ENCODE data around the gene PTPRE.
"Not testable (repeated sequence)": the region's sequence is repeated elsewhere in the genome, so short reads cannot be mapped to it uniquely, and the experiment has no call there.

The PTPRE gene

GRCh38 chr10:128074589-128074988 lies 167.7 kb downstream of the PTPRE start:
- no peak for DNase-seq (ENCODE audit: low spot score)

GRCh38 chr10:128077155-128077875 lies 170.4 kb downstream of the PTPRE start:
- no peak for DNase-seq (ENCODE audit: low spot score)

DNA sequence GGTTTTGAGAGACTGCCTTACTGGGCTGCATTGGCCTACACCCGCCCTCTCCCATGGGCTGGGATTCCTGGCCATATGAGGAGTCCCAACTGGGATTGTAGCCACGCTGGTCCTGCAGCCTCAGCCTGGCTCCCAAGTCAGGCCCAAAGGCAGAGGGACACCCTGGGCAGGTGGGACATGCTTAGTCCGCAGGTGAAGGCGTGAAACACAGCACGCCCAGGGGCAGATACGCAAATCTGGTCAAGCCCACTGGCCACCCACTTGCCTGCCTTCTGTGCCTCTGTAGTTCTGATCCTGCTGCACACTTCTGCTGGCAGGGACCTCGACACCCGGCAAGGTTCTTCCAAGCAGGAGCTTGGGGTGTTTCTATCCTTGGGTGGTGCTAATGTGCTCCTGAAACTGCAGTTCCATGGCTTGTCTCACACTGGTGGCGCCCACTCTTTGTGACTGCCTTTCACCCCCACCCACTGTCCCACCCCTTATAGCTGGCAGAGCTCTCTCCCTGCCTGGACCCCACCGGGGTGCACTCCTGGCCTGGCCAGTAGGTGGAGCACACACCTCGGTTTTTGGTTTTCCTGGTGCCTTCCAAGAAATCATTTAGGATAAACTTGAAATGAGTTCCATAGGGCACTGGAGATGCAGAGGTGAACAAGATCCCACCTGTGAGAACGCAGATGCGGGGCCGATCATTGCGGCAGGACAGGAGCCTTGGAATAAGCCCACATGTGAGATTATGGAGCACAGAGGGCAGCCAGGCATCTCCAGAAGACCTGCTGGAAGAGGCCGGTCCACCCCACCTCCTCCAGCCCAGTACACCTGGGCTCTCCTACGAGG lies 171.4 kb downstream of the PTPRE start:
- peak; percentile 19 for DNase-seq (ENCODE audit: low spot score)

DNA sequence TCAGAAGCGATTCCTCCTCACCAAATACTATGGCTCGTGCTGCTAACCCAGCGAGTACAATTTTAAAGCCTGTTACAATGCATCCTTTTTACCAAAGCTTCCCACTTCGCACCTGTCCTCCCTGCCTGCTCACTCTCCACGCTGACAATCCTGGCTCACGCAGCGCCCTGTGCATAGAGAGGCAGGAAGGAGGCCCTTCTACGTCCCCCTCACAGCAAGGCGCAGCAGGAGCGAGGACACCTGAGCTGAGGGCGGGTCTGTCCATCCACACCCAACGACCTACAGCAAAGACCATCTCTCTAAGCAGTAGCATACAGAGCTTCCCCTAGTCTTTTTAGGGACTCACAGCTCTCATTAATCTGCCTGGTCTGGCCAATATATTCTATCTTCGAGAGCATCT lies 173.3 kb downstream of the PTPRE start:
- DNase-seq (ENCODE audit: low spot score) = no peak

DNA sequence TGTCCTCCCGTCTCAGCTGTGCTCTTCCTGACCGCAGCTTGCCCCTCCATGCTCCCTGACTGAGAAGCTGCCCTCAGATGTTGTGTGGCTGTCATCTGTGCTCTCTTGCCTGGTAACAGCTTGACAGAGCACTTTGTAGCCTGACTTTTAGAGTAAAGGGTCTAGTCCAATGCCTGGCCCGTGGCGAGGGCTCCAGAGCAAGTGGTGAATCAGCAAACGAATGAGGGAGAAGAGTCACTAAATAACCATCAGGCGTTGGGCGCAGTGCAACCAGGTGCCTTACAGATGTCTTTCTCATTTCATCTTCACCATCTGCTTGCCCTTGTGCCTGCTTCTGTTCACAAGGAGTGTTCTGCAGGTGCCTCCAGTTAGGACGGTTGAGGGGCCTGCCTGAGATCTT lies 173.7 kb downstream of the PTPRE start:
- DNase-seq (ENCODE audit: low spot score) = no peak

DNA sequence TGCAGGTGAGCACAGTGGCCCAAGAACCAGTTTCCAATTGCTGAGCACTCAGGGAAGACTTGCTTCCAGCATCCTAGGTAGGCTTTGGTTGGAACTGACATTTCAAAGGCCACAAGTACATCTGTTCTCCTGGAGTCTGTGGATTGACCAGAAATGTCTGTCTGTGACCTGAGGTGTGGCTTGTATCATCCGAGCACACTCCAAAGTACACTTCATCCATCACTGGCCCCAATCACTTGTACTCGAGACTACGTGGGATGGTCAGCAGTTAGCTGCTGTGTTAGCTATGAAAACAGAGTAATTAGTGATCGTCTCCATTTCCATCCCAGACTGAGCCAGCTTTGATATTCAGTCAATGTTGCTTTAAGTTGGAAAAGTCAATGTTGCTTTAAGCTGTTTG lies 174.3 kb downstream of the PTPRE start:
- DNase-seq (ENCODE audit: low spot score) = no peak

DNA sequence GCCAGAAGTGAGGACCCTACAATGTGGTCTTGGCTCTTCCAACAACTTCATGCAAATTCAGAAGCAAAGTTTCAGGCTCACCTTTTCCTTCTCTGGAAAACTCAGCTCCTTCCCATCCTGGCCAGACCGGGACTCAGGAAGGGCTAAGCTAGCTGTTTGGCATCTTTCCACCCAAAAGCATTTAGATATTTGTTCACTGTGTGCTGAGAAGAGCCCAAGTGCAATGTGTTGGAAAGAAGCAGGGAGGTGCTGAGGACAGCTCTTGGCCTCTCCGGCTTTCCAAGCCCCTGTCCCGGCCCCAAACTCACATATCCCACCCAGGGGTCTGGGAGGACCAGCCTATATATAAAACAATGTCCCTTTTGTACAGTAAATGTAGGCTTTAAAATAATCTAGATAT lies 174.8 kb downstream of the PTPRE start:
- DNase-seq (ENCODE audit: low spot score) = no peak

DNA sequence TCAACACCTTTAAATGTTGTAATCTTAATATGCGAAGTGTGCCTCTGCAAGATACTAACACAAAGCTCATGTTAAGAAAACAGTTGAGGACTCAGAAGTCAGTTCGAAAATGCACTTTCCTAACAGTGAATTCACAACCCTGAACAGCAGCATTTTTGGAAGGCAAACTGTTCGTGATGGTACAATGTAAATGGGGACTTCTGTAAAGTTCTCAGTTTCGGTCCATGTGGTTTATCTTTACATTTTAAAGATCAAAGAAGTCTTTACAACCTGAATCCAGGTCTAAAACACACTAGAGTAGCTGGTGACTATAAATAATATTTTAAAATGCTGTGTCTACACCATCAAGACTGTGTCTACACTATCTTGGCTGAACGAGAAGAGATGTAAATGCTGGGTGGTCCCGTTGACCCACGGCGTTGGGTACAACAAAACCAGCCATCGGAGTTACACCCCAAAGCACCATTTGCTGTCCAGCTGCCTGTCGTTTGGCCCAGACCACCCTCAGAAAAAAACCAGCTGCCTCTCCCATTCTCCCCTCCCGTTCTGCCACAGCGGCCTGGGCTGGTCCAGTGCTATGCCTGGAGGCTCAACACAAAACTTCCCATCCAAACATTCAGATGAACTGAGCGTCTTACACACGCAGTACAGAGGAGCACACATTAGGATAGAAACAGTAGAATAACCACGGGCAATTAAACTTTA lies 176.4 kb downstream of the PTPRE start:
- DNase-seq (ENCODE audit: low spot score) = no peak

DNA sequence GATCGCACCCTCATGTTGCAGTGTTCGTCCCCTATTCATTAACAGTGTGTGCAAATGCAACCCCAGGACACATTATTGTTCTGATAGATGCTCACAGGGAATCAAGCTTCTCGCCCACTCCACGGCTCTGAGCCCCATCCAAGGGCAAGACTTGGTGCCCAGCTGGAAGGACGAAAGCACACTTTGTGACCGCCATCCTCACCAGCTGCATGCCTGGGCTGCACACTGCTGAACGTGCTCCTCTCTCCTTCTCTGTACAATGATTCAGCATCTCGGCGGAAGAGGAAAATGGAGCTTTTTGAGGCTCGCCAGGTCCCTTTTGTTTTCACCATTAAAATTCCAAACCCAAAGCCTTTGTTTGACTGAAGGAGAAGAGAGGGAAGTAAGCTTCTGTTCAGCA lies 177.5 kb downstream of the PTPRE start:
- no peak for DNase-seq (ENCODE audit: low spot score)

DNA sequence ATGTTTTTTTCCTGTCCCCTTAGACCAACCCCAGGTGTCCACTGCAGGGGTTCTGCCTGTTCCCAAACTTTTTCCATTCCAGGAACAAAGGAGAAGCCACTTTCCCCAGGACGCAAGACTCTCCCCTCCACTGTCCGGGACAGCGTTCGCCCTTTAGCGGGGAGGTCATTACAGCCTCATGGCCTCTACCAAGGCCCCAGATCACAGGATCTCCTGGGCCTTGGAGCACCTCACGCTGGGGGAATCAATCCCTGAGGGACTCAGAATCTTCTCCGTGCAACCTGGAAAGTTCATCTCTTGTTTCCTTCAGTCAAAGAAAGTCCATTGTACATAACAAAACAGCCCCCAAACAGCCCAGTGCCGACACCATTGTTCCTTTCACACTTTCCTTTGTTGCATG lies 178.1 kb downstream of the PTPRE start:
- no peak for DNase-seq (ENCODE audit: low spot score)

GRCh38 chr10:128086003-128086863 lies 179.3 kb downstream of the PTPRE start:
- DNase-seq (ENCODE audit: low spot score) = no peak

DNA sequence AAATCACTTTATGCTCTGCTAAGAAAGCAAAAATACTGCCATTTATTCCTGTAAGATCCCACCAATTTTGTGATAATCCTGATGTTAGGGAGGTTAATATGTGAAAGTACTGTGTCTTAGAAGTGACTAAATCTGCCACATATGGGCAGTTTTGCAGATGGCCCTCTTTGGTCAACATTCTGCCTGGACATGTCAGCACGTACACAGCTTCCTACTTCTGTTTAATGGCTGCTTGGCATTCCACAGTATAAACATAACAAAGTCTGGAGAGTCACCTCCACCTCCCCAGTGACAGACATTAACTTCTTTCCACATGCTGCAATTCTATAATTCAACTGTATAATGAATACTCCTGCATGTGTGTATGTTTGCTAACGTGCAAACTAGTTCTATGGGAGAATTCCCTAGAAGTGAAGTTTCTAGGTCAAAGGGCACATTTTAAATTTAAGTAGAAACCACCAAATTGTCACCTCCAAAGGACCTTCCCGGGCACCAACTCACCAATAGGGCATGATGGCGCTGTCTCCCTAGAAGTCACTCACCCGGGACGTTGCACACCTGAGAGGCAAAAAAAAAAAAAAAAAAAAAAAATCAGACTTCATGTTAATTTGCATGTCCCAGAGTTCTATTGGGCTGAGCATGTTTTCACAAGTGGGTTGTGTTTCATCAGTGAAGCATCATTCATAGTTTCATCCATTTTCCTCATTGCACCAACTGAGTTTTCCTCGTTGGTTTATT lies 180.4 kb downstream of the PTPRE start:
- no peak for DNase-seq (ENCODE audit: low spot score)

- peak; percentile 37 for DNase-seq (ENCODE audit: low spot score)
Measured at GRCh38 chr10:128087884-128088709, 181.2 kb downstream of the PTPRE start.

DNA sequence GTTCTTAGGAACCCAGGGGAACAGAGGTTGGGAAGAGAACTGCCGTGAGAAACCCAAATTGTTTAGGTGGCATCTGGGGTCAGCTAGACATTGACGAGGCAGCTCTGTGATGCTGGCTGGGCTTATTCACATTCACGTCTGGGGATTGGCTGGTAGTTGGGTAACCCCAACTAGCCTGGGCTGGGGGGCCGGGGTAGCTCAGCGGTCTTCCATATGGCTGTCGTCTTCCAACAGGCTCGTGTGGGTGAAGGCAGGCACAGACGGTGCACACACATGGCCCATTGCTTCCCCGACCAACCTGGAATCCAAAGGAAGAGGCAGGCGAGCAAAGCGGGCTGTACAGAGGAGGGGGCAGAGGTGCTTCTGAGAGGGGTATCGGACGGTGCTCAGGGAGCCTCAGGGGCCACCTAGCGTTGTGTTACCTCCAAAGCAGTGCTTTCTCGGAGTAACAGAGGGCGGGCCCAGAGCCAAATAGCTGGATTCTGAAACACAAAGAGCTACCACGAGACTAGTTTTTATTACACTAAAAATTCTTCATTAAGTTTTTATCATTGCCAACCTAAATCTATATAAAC lies 184.8 kb downstream of the PTPRE start:
- DNase-seq (ENCODE audit: low spot score) = no peak

DNA sequence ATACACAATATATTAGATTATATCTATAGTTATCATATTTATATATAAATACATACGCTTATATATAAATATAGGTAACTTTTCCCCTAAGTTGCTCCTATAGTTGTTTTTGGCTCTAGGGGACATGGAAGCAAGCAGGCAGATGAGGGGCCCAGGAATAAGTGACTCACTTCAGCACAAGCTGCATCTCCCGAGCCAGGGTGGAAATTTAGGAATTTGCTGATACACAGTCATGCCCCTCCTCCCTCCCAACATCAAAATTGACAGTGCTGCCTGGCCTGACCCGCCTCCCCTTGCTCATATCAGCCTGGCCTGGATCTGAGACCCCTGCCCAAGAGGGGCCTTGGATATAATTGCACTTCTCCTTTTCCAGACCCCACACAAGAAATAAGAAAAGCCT lies 185.6 kb downstream of the PTPRE start:
- no peak for DNase-seq (ENCODE audit: low spot score)

GRCh38 chr10:128094596-128094995 lies 187.7 kb downstream of the PTPRE start:
- DNase-seq (ENCODE audit: low spot score) = not testable (repeated sequence)

DNA sequence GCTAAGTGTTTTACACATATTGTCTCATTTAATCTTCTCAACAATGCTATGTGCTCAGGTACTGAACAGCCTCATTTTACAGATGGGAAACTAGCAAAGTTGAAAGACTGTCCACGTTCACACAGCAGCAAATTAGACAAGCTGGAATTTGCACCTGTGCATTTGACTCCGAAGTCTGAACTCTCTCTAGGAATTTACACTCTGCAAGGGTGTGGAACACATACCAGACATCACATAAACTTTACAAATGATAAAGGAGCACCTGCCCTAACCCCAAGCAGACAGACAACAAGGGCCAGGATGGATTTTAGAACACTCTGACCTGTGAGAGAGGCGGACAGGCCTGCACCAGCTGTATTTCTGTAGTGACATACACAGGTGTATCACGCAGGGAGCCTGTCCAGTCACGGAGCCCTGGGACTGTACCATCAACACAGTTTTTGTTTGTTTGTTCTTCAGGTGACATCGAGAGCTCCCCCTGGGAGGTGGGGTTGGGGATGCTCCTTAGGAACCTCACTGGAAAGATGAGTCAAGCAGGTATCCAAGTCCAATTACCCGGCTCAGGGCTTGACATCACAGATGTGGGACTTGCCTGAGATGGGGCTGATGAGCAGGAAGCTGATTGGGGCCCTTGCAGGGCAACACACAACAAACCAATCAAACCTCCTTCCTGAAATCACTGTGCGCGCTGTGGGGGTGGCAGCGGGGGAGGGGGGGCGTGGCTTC lies 188.3 kb downstream of the PTPRE start:
- DNase-seq (ENCODE audit: low spot score) = no peak

DNA sequence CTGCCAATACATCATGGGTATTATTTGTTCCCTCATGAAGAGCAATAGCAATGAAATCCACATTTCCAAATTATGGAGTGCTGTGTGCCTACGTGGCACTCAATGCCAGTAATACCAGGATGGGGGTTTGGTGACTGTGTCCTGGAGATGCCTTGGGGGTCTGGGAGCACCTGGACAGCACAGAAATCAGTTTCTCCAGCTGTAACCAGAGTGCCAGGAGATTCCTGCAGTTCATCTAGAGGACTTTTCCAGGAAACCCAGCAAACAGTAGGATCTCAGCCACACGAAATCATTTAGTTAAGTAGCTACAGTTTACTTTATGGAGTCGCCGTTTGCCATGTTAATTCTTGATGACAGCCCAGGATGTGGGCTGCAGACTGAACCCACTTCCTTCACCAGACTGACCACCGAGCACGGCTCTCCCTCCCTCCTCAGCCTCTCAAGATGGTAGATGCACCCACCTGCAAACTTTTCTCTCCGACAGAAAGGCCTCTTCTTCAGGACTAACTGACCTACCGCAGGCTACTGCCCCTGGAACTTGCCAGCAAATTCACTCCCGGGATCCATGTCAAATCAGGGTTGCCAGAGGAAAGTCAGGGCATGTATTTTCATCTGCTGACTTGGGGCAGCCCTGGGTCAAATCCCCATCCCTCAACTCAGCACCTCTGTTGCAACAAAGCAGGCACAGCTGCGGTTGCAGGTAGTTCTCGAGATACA lies 189.0 kb downstream of the PTPRE start:
- DNase-seq (ENCODE audit: low spot score) = no peak

All from cerebellar cortex (tissue), 1 donor.